Endothelial cell of umbilical vein (primary cell): ENCODE data around the gene ZNF138. TPM values are rescaled to one million over a fixed set of nuclear protein-coding genes. Genes with fewer than 3 reads are reported as not detected.

Experiments used
- BruUV-seq: library from RNA; stranded (reverse); fragments of 400-500 nt; replicated peaks from 2 replicates; lab custom pipeline; 2021; lab: Mats Ljungman, UMichigan
- CTCF ChIA-PET: fragments of 300-600, 350-600 bp; sonication (Branson Sonifier 250); formaldehyde crosslinking; loops from one replicate; lab custom pipeline; 2021; ENCODE audit warnings: antibody characterized with exemption, inconsistent platforms; lab: Charles Lee
- POLR2A ChIA-PET: fragments of 300-600, 350-600 bp; sonication (Branson Sonifier 250); formaldehyde crosslinking; loops from one replicate; lab custom pipeline; 2021; ENCODE audit warnings: antibody characterized with exemption, inconsistent platforms; lab: Charles Lee
- DNase-seq: peaks from one replicate; pipeline ENCODE4 v3.0.0-alpha.2; 2011; ENCODE audit warnings: low read depth, low spot score
- FAIRE-seq: peaks from 2 replicates; lab custom pipeline; 2011; peaks lifted over from hg19 to GRCh38; lab: Jason Lieb, UNC
- H2AFZ ChIP-seq: 2 replicates; pipeline ENCODE4 v1.6.0; 2012; ENCODE audit warnings: low read depth, low read length, control low read depth, inconsistent platforms
- H3K27ac ChIP-seq: 2 replicates; pipeline ENCODE4 v1.5.1; 2011; ENCODE audit warnings: low read depth, mild to moderate bottlenecking, control low read depth, low read length, moderate library complexity; ENCODE audit not compliant: insufficient read depth
- H3K27me3 ChIP-seq, 2 experiments: 2 replicates each; pipeline versions ENCODE4 v1.6.0 to v1.6.1; 2011; ENCODE audit warnings: low read length in 2 of 2, mixed read lengths in 1 of 2; ENCODE audit not compliant: control insufficient read depth in 2 of 2, insufficient read depth in 2 of 2
- H3K36me3 ChIP-seq, 2 experiments: 2 replicates in 1 of 2; 3 replicates in 1 of 2; pipeline ENCODE4 v1.5.1; 2011; ENCODE audit warnings: low read length in 2 of 2, mild to moderate bottlenecking in 1 of 2, moderate library complexity in 1 of 2; ENCODE audit not compliant: control insufficient read depth in 2 of 2, insufficient read depth in 2 of 2; ENCODE audit errors: extremely low read depth in 1 of 2
- H3K4me1 ChIP-seq: 3 replicates; pipeline ENCODE4 v1.5.1; 2011; ENCODE audit warnings: mild to moderate bottlenecking, low read length; ENCODE audit not compliant: control insufficient read depth, insufficient read depth; ENCODE audit errors: extremely low read depth
- H3K4me2 ChIP-seq: 2 replicates; pipeline ENCODE4 v1.6.1; 2011; ENCODE audit warnings: low read length, control low read depth, mixed read lengths; ENCODE audit not compliant: insufficient read depth
- H3K4me3 ChIP-seq, 3 experiments: fragments of 200-600 bp in 1 of 3; sonication (generic), shearing (Covaris generic) in 1 of 3; replicated peaks in 1 of 3; 2 replicates each; pipeline ENCODE4 v1.5.1; 2011 to 2016; ENCODE audit warnings: control low read depth in 3 of 3, low read length in 3 of 3, mild to moderate bottlenecking in 2 of 3, inconsistent platforms in 1 of 3, low read depth in 1 of 3, moderate library complexity in 1 of 3; ENCODE audit not compliant: insufficient read depth in 1 of 3
- H3K79me2 ChIP-seq: 2 replicates; pipeline ENCODE4 v1.6.0; 2012; ENCODE audit warnings: low read length, inconsistent platforms; ENCODE audit not compliant: control insufficient read depth, insufficient read depth
- H3K9ac ChIP-seq: replicated peaks from 2 replicates; pipeline ENCODE3; 2011; ENCODE audit warnings: low read length, control low read depth; ENCODE audit not compliant: insufficient read depth; ENCODE audit errors: extremely low read depth
- H3K9me1 ChIP-seq: replicated peaks from 3 replicates; pipeline ENCODE4 v1.6.0; 2011; ENCODE audit warnings: mild to moderate bottlenecking, low read length; ENCODE audit not compliant: control insufficient read depth, insufficient read depth; ENCODE audit errors: extremely low read depth
- H3K9me3 ChIP-seq: replicated peaks from 2 replicates; pipeline ENCODE4 v1.5.1; 2012; ENCODE audit warnings: low read length, inconsistent platforms; ENCODE audit not compliant: control insufficient read depth, insufficient read depth
- H4K20me1 ChIP-seq: replicated peaks from 2 replicates; pipeline ENCODE3; 2011; ENCODE audit warnings: mild to moderate bottlenecking, low read length; ENCODE audit not compliant: control insufficient read depth, insufficient read depth; ENCODE audit errors: extremely low read depth
- EZH2 ChIP-seq: IDR thresholded peaks from 2 replicates; pipeline ENCODE4 v1.6.1; 2012; ENCODE audit warnings: borderline replicate concordance, low read depth, mild to moderate bottlenecking, moderate library complexity, low read length, inconsistent platforms; ENCODE audit not compliant: severe bottlenecking
- FOS ChIP-seq: IDR thresholded peaks from 2 replicates; pipeline ENCODE4 v1.6.1; 2011; ENCODE audit warnings: mild to moderate bottlenecking, low read length, moderate library complexity, borderline replicate concordance; ENCODE audit not compliant: insufficient read depth
- GATA2 ChIP-seq: IDR thresholded peaks from 2 replicates; pipeline ENCODE4 v1.7.0; 2011; ENCODE audit warnings: low read depth, mild to moderate bottlenecking, moderate library complexity, mixed read lengths, low read length; ENCODE audit not compliant: insufficient read length, insufficient read depth
- JUN ChIP-seq: IDR thresholded peaks from 2 replicates; pipeline ENCODE4 v1.6.1; 2011; ENCODE audit warnings: borderline replicate concordance, low read depth; ENCODE audit not compliant: insufficient read length, insufficient read depth
- MYC ChIP-seq: IDR thresholded peaks from one replicate; pipeline ENCODE4 v1.6.1; 2011; ENCODE audit warnings: mild to moderate bottlenecking, low read depth, low read length
- POLR2A ChIP-seq: IDR thresholded peaks from 2 replicates; pipeline ENCODE4 v1.6.1; 2012; ENCODE audit warnings: low read depth, mild to moderate bottlenecking, control low read depth, low read length
- POLR2AphosphoS5 ChIP-seq: IDR thresholded peaks from 2 replicates; pipeline ENCODE4 v1.6.1; 2012; ENCODE audit warnings: low read depth, mild to moderate bottlenecking, control low read depth, low read length, moderate library complexity; ENCODE audit not compliant: insufficient read depth
- dilution Hi-C: fragments of 300-500 bp; cut with MboI; formaldehyde crosslinking; loops from one replicate; pipeline ENCODE4 v1.15.0; 2019; ENCODE audit warnings: low sequenced_read_pairs; ENCODE audit not compliant: extremely low pct_ligation_motif_present
- intact Hi-C: fragments of 100-400 bp; cut with micrococcal nuclease; formaldehyde crosslinking; loops from one replicate; pipeline ENCODE4 v1.10.0; 2022
- polyA plus RNA-seq, 4 experiments: library from polyadenylated mRNA; depleted of rRNA in 3 of 4; stranded (reverse) in 3 of 4; unstranded in 1 of 4; fragments of >200 nt; gene quantifications; 2 replicates each; pipeline versions ENCODE4 v1.2.1 to v1.2.3, GENCODE V29; 2011 to 2012; ENCODE audit warnings: missing spikeins in 1 of 4
- total RNA-seq: library from RNA; stranded (reverse); gene quantifications from 2 replicates; pipeline ENCODE4 v1.2.3, GENCODE V29; 2021
- TF ChIP-seq, protein P1 (sequence below): IDR thresholded peaks from 2 replicates; pipeline ENCODE4 v1.6.1; 2011; ENCODE audit not compliant: insufficient read depth, insufficient read length
- TF ChIP-seq, protein P2 (sequence below), 2 donors: IDR thresholded peaks; 1 replicate in 1 of 2; 2 replicates in 1 of 2; pipeline ENCODE4 v1.5.1; 2011; ENCODE audit warnings: low read length in 2 of 2, mild to moderate bottlenecking in 2 of 2, moderate library complexity in 2 of 2, control low read depth in 1 of 2, inconsistent platforms in 1 of 2, low read depth in 1 of 2; ENCODE audit not compliant: insufficient read depth in 1 of 2; ENCODE audit errors: extremely low read depth in 1 of 2

Gene ZNF138
- total and polyA plus RNA-seq, 2 donors (not counting 3 experiments of a cell fraction or from before 2014, with no cell fraction given): 2.0 to 3.3 TPM

GRCh38 chr7:64880322-64881297, 86.4 kb downstream of the ZNF138 start:
- DNase-seq: no peak
- Histone ChIP-seq H3K4me3 (no peak overlapping the region), H3K4me2 (no peak overlapping the region), H3K36me3 (no peaks in the 10 kb centered on the region), H3K9me3 (peaks cover 2% of the 10 kb centered on the region), H2AFZ (no peak overlapping the region), H3K79me2 (no peaks in the 10 kb centered on the region), H4K20me1 (no peaks in the 10 kb centered on the region), H3K9me1 (no peaks in the 10 kb centered on the region), H3K27ac (no peak overlapping the region), H3K27me3 (peaks cover 2 to 7% of the 10 kb centered on the region in 2 experiments), H3K9ac (no peak overlapping the region), H3K4me1 (no peaks in the 10 kb centered on the region)
- ChIA-PET POLR2A (no interaction called here), CTCF (no interaction called here)
- no peak for FAIRE-seq
- intact Hi-C loops (no loop called here), dilution Hi-C loops (no loop called here)
- BruUV-seq: no TSS peak
- TF ChIP-seq POLR2A (no peak), POLR2AphosphoS5 (no peak), GATA2 (no peak), EZH2 (no peak), JUN (no peak), MYC (no peak), FOS (no peak)
- TF ChIP-seq, protein P1, sequence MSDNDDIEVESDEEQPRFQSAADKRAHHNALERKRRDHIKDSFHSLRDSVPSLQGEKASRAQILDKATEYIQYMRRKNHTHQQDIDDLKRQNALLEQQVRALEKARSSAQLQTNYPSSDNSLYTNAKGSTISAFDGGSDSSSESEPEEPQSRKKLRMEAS: no peak
- TF ChIP-seq, protein P2, sequence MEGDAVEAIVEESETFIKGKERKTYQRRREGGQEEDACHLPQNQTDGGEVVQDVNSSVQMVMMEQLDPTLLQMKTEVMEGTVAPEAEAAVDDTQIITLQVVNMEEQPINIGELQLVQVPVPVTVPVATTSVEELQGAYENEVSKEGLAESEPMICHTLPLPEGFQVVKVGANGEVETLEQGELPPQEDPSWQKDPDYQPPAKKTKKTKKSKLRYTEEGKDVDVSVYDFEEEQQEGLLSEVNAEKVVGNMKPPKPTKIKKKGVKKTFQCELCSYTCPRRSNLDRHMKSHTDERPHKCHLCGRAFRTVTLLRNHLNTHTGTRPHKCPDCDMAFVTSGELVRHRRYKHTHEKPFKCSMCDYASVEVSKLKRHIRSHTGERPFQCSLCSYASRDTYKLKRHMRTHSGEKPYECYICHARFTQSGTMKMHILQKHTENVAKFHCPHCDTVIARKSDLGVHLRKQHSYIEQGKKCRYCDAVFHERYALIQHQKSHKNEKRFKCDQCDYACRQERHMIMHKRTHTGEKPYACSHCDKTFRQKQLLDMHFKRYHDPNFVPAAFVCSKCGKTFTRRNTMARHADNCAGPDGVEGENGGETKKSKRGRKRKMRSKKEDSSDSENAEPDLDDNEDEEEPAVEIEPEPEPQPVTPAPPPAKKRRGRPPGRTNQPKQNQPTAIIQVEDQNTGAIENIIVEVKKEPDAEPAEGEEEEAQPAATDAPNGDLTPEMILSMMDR (IDR thresholded peaks at IDR 0.05; ENCODE audit: extremely low read depth in 1 of 2, insufficient read depth in 1 of 2, low read depth in 1 of 2, low read length in 2 of 2): no peak
